GM21825 (cell line): ENCODE results near the gene DOCK9.

ENCODE experiments used
- ATAC-seq: cut with Tn5 transposase; IDR thresholded peaks from one replicate; pipeline ENCODE4 v1.9.1; 2021; ENCODE audit warnings: mild to moderate bottlenecking, moderate library complexity; ENCODE audit not compliant: unreplicated experiment

Gene DOCK9

GRCh38 chr13:98998831-98999638 lies 21.2 kb upstream of the DOCK9 start:
- ATAC-seq: no peak

- ATAC-seq: no peak
These were observed 20.1 kb upstream of the DOCK9 start for GRCh38 chr13:98997738-98998641.

- no peak for ATAC-seq
These were observed 19.3 kb upstream of the DOCK9 start for GRCh38 chr13:98997011-98997730.

GRCh38 chr13:98996046-98996445 lies 18.2 kb upstream of the DOCK9 start:
- no peak for ATAC-seq

GRCh38 chr13:98994896-98995295 lies 17.0 kb upstream of the DOCK9 start:
- ATAC-seq: no peak

- no peak for ATAC-seq
These were observed 16.2 kb upstream of the DOCK9 start for GRCh38 chr13:98994080-98994479.

- ATAC-seq: no peak
These were observed 14.5 kb upstream of the DOCK9 start for GRCh38 chr13:98992355-98992754.

GRCh38 chr13:98990701-98991100 lies 12.8 kb upstream of the DOCK9 start:
- no peak for ATAC-seq

GRCh38 chr13:98989469-98990235 lies 11.8 kb upstream of the DOCK9 start:
- ATAC-seq: no peak

- no peak for ATAC-seq
These were observed 10.9 kb upstream of the DOCK9 start for GRCh38 chr13:98988780-98989179.

- no peak for ATAC-seq
These were observed 10.4 kb upstream of the DOCK9 start for GRCh38 chr13:98988277-98988676.

- no peak for ATAC-seq
These were observed 9.4 kb upstream of the DOCK9 start for GRCh38 chr13:98987275-98987674.

- no peak for ATAC-seq
These were observed 8.5 kb upstream of the DOCK9 start for GRCh38 chr13:98986226-98986846.

GRCh38 chr13:98985591-98985990 lies 7.7 kb upstream of the DOCK9 start:
- ATAC-seq: no peak

GRCh38 chr13:98984983-98985382 lies 7.1 kb upstream of the DOCK9 start:
- no peak for ATAC-seq

GRCh38 chr13:98984118-98984517 lies 6.3 kb upstream of the DOCK9 start:
- no peak for ATAC-seq

- no peak for ATAC-seq
These were observed 5.3 kb upstream of the DOCK9 start for GRCh38 chr13:98983182-98983581.

GRCh38 chr13:98981369-98982080 lies 3.7 kb upstream of the DOCK9 start:
- no peak for ATAC-seq

- ATAC-seq: no peak
These were observed 1.3 kb upstream of the DOCK9 start for GRCh38 chr13:98979012-98979660.
